Stomach (tissue), 4 donors: Measurements from ENCODE around the gene FBXL17.

Source experiments
- EP300 ChIP-seq: sonication (generic); formaldehyde crosslinking; IDR thresholded peaks from one replicate; pipeline ENCODE4 v1.6.1; 2017; ENCODE audit warnings: antibody characterized with exemption
- POLR2AphosphoS5 ChIP-seq, 3 donors: sonication (generic); formaldehyde crosslinking; IDR thresholded peaks; one replicate each; pipeline ENCODE4 v1.6.1; 2016; ENCODE audit warnings: antibody characterized with exemption in 3 of 3
- TF ChIP-seq, protein P1 (sequence below), 7 experiments: fragments of 450-650 bp in 4 of 7; fragments of 200-600 bp in 3 of 7; sonication (generic) in 3 of 7; IDR thresholded peaks; one replicate each; pipeline ENCODE4 v1.5.1; 2016 to 2019; ENCODE audit warnings: antibody characterized with exemption in 7 of 7, control low read depth in 2 of 7, mild to moderate bottlenecking in 1 of 7

DNA sequence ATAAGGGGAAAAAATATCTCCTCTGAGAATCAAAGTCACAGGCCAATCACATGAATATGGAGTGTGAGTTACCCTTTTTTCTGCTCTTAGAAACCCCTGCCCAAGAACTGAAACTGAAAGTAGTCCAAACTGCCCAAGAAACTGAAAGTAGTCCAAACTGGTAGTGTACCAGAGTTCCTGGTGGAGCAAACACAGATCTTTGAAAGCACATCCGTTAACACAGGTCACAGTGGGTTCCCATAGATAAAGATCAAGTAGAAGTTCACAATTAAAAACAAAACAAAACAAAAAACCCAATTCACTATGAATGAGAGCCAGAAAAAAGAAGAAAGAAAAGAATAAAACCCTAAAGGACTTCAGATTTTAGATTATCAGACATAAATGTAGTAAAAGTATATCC, 378.7 kb downstream of the FBXL17 start:
- TF ChIP-seq, protein P1, sequence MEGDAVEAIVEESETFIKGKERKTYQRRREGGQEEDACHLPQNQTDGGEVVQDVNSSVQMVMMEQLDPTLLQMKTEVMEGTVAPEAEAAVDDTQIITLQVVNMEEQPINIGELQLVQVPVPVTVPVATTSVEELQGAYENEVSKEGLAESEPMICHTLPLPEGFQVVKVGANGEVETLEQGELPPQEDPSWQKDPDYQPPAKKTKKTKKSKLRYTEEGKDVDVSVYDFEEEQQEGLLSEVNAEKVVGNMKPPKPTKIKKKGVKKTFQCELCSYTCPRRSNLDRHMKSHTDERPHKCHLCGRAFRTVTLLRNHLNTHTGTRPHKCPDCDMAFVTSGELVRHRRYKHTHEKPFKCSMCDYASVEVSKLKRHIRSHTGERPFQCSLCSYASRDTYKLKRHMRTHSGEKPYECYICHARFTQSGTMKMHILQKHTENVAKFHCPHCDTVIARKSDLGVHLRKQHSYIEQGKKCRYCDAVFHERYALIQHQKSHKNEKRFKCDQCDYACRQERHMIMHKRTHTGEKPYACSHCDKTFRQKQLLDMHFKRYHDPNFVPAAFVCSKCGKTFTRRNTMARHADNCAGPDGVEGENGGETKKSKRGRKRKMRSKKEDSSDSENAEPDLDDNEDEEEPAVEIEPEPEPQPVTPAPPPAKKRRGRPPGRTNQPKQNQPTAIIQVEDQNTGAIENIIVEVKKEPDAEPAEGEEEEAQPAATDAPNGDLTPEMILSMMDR (IDR thresholded peaks at IDR 0.05), result no peak
- no peak for TF ChIP-seq EP300
- TF ChIP-seq POLR2AphosphoS5 (IDR thresholded peaks at IDR 0.05), result no peak
